ENCODE results near the gene NAT16.

Gene NAT16

DNA sequence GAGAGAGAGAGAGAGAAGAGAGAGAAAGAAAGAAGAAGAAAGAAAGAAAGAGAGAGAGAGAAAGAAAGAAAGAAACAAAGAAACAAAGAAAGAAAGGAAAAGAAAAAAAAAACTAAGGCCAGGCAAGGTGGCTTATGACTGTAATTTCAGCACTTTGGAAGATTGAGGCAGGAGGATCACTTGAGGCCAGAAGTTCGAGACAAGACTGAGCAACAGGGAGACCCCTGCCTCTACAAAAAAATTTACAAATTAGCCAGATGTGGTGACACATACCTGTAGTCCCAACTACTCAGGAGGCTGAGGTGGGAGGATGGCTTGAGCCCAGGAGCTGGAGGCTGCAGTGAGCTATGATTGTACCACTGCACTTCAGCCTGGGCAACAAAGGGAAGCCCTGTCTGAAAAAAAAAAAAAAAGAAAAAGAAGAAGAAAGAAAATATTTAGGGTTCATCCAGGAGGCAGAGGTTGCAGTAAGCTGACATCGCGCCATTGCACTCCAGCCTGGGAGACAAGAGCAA lies 50.4 kb downstream of the NAT16 start:
- Histone ChIP-seq H2BK15ac (ENCODE audit: low read depth, poor library complexity, severe bottlenecking) (no peak overlapping the region), H2BK12ac (ENCODE audit: low read length in 2 of 2) (no peak overlapping the region), H3K9ac (ENCODE audit: low read length) (peak overlapping the region; percentile 68), H3K4me3 (ENCODE audit: insufficient read depth in 1 of 2, low read depth in 1 of 2, low read length in 2 of 2) (peak overlapping the region in 1 of 2 experiments; percentile 86), H3K4ac (ENCODE audit: low read depth in 1 of 2, low read length in 2 of 2) (no peak overlapping the region), H3K4me2 (ENCODE audit: low read length, poor library complexity, severe bottlenecking) (no peak overlapping the region), H4K8ac (ENCODE audit: low read length) (no peak overlapping the region), H2BK120ac (ENCODE audit: low read depth, low read length) (no peak overlapping the region), H3K18ac (ENCODE audit: low read depth in 1 of 2, low read length in 2 of 2) (no peak overlapping the region), H3K9me3 (ENCODE audit: control insufficient read depth, low read length) (no peaks in the 10 kb centered on the region), H3K36me3 (ENCODE audit: control insufficient read depth in 1 of 2, insufficient read depth in 2 of 2, low read depth in 1 of 2, low read length in 2 of 2) (peaks cover 44 to 51% of the 10 kb centered on the region in 2 experiments), H4K91ac (ENCODE audit: low read length) (no peak overlapping the region), H3K79me1 (replicated peaks; ENCODE audit: low read length, poor library complexity, severe bottlenecking) (peaks cover 6% of the 10 kb centered on the region), H3K4me1 (ENCODE audit: control insufficient read depth, insufficient read depth, low read depth, low read length) (peaks cover 41% of the 10 kb centered on the region), H3K27me3 (ENCODE audit: control insufficient read depth in 1 of 2, insufficient read depth in 1 of 2, low read length in 2 of 2) (no peaks in the 10 kb centered on the region), H2AFZ (ENCODE audit: low read depth, low read length) (no peak overlapping the region), H2BK5ac (ENCODE audit: low read depth, low read length, poor library complexity, severe bottlenecking) (no peak overlapping the region), H3K27ac (ENCODE audit: low read length, poor library complexity, severe bottlenecking) (peak overlapping the region; percentile 14), H3K23ac (ENCODE audit: low read length in 2 of 2) (no peak overlapping the region), H2AK5ac (ENCODE audit: low read length, severe bottlenecking) (no peak overlapping the region), H3K14ac (ENCODE audit: low read length in 2 of 2) (no peak overlapping the region)
- peak; percentile 62 for DNase-seq
- WGBS: no CpG with 5 or more reads among the region's 3 CpGs

DNA sequence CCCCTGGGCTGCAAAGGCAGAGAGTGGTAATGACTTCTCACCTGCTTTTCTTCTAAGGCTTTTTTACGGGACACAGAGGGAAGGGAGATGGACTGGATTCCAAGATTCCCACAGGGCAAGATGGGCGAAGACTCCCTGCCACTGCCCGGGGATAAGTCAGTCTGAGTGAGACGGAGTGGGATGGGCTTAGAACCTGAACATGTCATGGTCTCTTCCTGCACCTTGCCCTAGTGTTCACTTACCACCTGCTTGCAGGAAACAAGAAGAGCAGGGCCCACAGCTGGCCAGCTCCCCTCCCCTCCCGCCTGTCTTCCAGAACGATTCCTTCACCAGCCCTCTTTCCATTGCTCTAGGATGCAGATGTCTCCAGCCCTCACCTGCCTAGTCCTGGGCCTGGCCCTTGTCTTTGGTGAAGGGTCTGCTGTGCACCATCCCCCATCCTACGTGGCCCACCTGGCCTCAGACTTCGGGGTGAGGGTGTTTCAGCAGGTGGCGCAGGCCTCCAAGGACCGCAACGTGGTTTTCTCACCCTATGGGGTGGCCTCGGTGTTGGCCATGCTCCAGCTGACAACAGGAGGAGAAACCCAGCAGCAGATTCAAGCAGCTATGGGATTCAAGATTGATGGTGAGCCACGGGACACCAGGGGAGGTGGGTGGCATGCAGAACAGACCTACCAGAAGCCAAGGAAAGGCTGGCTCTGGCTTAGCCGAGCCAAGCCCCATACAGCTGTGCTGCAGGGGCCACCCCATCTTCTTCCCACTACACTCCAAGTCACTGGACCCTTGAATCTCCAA lies 51.9 kb downstream of the NAT16 start:
- Histone ChIP-seq H3K27me3 (ENCODE audit: control insufficient read depth in 1 of 2, insufficient read depth in 1 of 2, low read length in 2 of 2) (no peaks in the 10 kb centered on the region), H4K8ac (ENCODE audit: low read length) (peak overlapping the region; percentile 88), H3K4me1 (ENCODE audit: control insufficient read depth, insufficient read depth, low read depth, low read length) (peaks cover 35% of the 10 kb centered on the region), H2AK5ac (ENCODE audit: low read length, severe bottlenecking) (peak overlapping the region; percentile 20), H2BK15ac (ENCODE audit: low read depth, poor library complexity, severe bottlenecking) (peak overlapping the region; percentile 84), H3K36me3 (ENCODE audit: control insufficient read depth in 1 of 2, insufficient read depth in 2 of 2, low read depth in 1 of 2, low read length in 2 of 2) (peaks cover 33 to 37% of the 10 kb centered on the region in 2 experiments), H2BK5ac (ENCODE audit: low read depth, low read length, poor library complexity, severe bottlenecking) (no peak overlapping the region), H4K91ac (ENCODE audit: low read length) (peak overlapping the region; percentile 92), H3K4me3 (ENCODE audit: insufficient read depth in 1 of 2, low read depth in 1 of 2, low read length in 2 of 2) (peak overlapping the region; percentile 62 to 86), H3K9ac (ENCODE audit: low read length) (peak overlapping the region; percentile 92), H2BK12ac (ENCODE audit: low read length in 2 of 2) (peak overlapping the region; percentile 32 to 91), H3K14ac (ENCODE audit: low read length in 2 of 2) (peak overlapping the region; percentile 41 to 68), H3K79me1 (replicated peaks; ENCODE audit: low read length, poor library complexity, severe bottlenecking) (peaks cover 3% of the 10 kb centered on the region), H3K27ac (ENCODE audit: low read length, poor library complexity, severe bottlenecking) (peak overlapping the region; percentile 56), H2AFZ (ENCODE audit: low read depth, low read length) (no peak overlapping the region), H3K23ac (ENCODE audit: low read length in 2 of 2) (no peak overlapping the region), H3K4me2 (ENCODE audit: low read length, poor library complexity, severe bottlenecking) (peak overlapping the region; percentile 75), H3K9me3 (ENCODE audit: control insufficient read depth, low read length) (no peaks in the 10 kb centered on the region), H3K18ac (ENCODE audit: low read depth in 1 of 2, low read length in 2 of 2) (peak overlapping the region; percentile 79 to 83), H3K4ac (ENCODE audit: low read depth in 1 of 2, low read length in 2 of 2) (peak overlapping the region; percentile 31 to 75), H2BK120ac (ENCODE audit: low read depth, low read length) (peak overlapping the region; percentile 57)
- 63% methylated on average over 14 of the region's 14 CpGs for WGBS
- peak; percentile 53 for DNase-seq

DNA sequence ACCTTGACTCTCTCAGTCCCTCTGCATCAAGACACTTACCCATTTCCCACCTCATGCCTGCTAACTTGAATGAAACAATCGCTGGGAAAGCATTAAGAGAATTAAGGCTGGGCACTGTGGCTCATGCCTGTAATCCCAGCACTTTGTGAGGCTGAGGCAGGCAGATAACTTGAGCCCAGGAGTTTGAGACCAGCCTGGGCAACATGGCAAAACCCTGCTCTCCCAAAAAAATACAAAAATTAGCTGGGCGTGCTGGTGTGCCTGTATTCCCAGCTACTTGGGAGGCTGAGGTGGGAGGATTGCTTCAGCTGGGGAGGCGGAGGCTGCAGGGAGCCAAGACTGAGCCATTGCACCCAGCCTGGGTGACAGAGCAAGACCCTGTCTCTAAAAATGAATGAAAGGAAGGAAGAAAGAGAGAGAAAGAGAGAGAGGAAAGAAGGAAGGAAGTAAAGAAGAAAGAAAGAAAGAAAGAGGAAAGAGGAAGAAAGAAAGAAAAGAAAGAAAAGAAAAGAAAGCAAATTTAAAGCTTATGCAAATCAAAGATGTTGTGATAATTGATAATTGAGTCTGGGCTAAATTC lies 52.5 kb downstream of the NAT16 start:
- peak overlapping the region; percentile 75 for H3K4me2 ChIP-seq (ENCODE audit: low read length, poor library complexity, severe bottlenecking)
- no peak overlapping the region for H3K14ac ChIP-seq (ENCODE audit: low read length in 2 of 2)
- no peak for DNase-seq
- peak overlapping the region; percentile 88 for H3K27ac ChIP-seq (ENCODE audit: low read length, poor library complexity, severe bottlenecking)
- H3K27me3 ChIP-seq (ENCODE audit: control insufficient read depth in 1 of 2, insufficient read depth in 1 of 2, low read length in 2 of 2): no peaks in the 10 kb centered on the region
- no peak overlapping the region for H2BK120ac ChIP-seq (ENCODE audit: low read depth, low read length)
- H3K9me3 ChIP-seq (ENCODE audit: control insufficient read depth, low read length): no peaks in the 10 kb centered on the region
- H3K36me3 ChIP-seq (ENCODE audit: control insufficient read depth in 1 of 2, insufficient read depth in 2 of 2, low read depth in 1 of 2, low read length in 2 of 2): peaks cover 26 to 30% of the 10 kb centered on the region in 2 experiments
- peak overlapping the region; percentile 92 for H3K9ac ChIP-seq (ENCODE audit: low read length)
- H3K18ac ChIP-seq (ENCODE audit: low read depth in 1 of 2, low read length in 2 of 2): peak overlapping the region; percentile 83 to 89
- H4K91ac ChIP-seq (ENCODE audit: low read length): no peak overlapping the region
- H2AFZ ChIP-seq (ENCODE audit: low read depth, low read length): no peak overlapping the region
- H2BK15ac ChIP-seq (ENCODE audit: low read depth, poor library complexity, severe bottlenecking): no peak overlapping the region
- H4K8ac ChIP-seq (ENCODE audit: low read length): peak overlapping the region; percentile 2
- peak overlapping the region in 1 of 2 experiments; percentile 9 for H3K23ac ChIP-seq (ENCODE audit: low read length in 2 of 2)
- H2AK5ac ChIP-seq (ENCODE audit: low read length, severe bottlenecking): no peak overlapping the region
- H2BK12ac ChIP-seq (ENCODE audit: low read length in 2 of 2): peak overlapping the region in 1 of 2 experiments; percentile 88
- 41% methylated on average over 3 of the region's 3 CpGs for WGBS
- peaks cover 40% of the 10 kb centered on the region for H3K4me1 ChIP-seq (ENCODE audit: control insufficient read depth, insufficient read depth, low read depth, low read length)
- peaks cover 3% of the 10 kb centered on the region for H3K79me1 ChIP-seq (replicated peaks; ENCODE audit: low read length, poor library complexity, severe bottlenecking)
- H2BK5ac ChIP-seq (ENCODE audit: low read depth, low read length, poor library complexity, severe bottlenecking): peak overlapping the region; percentile 1
- peak overlapping the region; percentile 59 to 86 for H3K4me3 ChIP-seq (ENCODE audit: insufficient read depth in 1 of 2, low read depth in 1 of 2, low read length in 2 of 2)
- H3K4ac ChIP-seq (ENCODE audit: low read depth in 1 of 2, low read length in 2 of 2): peak overlapping the region in 1 of 2 experiments; percentile 60

Measured in mesenchymal stem cell (in vitro differentiated cells and primary cell).